Left colon (tissue), 2 donors: ENCODE results near the gene IGSF3. TPM values are rescaled to one million over a fixed set of nuclear protein-coding genes. Genes with fewer than 3 reads are reported as not detected.
"Not testable (repeated sequence)": the region's sequence is repeated elsewhere in the genome, so short reads cannot be mapped to it uniquely, and the experiment has no call there.

Experiments
- ATAC-seq: fragments of 200-7000 bp; cut with Tn5 transposase; one replicate; pipeline ENCODE4 v1.9.1; 2020; ENCODE audit warnings: mild to moderate bottlenecking, moderate library complexity
- DNase-seq, 2 donors: peaks; one replicate each; pipeline ENCODE4 v3.0.0-alpha.2; 2020
- intact Hi-C, 2 donors: fragments of 100-400 bp; cut with DNase I in 1 of 2; cut with micrococcal nuclease in 1 of 2; formaldehyde crosslinking; loops; one replicate each; pipeline versions ENCODE4 v1.11.2 to v1.14.0; 2022; cut with DNase I, micrococcal nuclease
- total RNA-seq, 2 donors: library from RNA; stranded (reverse); fragmentation: NEBNext Ultra II Directional; extraction: Animal tissue kit (Norgen Biotek cat#: 25700); gene quantifications; one replicate each; pipeline ENCODE4 v1.2.1, GENCODE V29; 2021
- donor health status: DM: no; HTN: no; CAD: no.
- donor health status: DM: yes; HTN: yes; CAD: no.

The IGSF3 gene
- total RNA-seq, 2 donors from 2014 or later = 27.5 to 29.8 TPM

DNA sequence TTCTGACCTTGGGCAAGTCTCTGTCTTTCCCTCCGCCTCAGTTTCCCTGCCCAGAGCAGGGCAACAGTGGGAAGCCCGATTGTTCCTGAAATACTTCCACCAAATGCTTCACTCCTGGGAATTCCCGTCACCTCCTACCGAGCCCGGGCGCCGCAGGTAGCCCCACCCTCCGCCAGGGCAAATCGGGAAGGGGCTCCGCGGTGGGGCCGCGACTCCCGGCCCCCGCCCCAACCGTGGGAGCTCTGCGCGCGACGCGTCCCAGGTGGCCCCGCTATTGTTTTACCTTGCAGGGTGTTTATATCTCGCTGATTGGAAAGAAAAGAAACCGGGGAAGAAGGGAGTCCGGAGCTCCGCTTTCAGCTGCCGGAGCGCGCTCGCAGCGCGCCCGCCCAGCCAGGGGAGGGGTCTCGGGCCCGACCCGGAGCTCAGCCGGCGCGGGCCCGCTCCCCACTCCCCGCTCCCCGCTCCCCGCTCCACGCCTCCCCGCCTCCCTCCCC lies 407 bp downstream of the IGSF3 start:
- intact Hi-C loops = no loop called here
- peak in 1 of 2 donors; percentile 34 for DNase-seq

DNA sequence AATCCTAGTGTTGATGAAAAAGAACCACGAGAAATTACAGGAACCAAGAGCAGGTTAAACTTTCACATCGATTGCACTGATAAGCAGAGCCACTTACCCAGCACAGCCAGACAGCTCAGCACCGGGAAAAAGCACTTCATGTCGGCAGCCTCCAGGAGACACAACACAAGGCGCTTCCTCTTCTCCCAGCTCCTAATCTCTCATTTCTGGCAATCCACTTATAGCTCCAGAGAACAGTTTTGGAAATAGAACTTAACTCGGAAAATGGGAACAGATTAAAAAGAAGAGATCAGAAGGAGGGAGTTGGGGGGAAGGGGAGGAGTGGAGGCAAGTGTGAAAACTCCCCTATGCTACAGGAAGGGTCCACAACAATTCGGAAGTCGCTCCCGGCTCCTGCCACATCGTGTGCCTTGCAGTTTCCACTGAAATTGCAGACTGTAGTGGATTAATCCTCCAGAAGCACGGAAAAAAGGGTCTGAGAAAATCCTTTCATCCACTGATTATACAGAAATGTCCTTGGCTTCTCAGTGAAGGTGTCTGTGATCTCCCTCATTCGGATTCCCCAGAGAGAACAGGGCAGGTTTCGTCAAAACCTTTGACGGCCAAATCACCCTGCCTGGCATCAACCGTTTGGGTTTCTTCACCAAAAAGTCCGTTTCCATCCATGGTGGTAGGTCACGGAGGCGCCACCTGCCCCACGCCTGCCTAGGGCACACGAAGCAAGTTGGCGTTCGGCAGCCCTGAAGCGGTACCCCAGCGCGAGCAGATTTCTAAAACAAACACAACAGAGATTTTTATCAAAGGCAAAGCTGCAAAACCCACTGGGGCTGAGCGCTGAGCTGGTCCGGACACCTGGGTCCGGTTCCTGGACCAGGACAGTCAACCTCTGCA lies 1.1 kb downstream of the IGSF3 start:
- ATAC-seq = peak; percentile 37
- peak in 1 of 2 donors; percentile 31 for DNase-seq
- intact Hi-C loops = no loop called here

More for the DNA sequence above, 407 bp downstream of the IGSF3 start:
- ATAC-seq = peak; percentile 14

GRCh38 chr1:116664978-116665371 lies 2.6 kb downstream of the IGSF3 start:
- no peak for DNase-seq
- intact Hi-C loops = no loop called here
- ATAC-seq = peak; percentile 72

DNA sequence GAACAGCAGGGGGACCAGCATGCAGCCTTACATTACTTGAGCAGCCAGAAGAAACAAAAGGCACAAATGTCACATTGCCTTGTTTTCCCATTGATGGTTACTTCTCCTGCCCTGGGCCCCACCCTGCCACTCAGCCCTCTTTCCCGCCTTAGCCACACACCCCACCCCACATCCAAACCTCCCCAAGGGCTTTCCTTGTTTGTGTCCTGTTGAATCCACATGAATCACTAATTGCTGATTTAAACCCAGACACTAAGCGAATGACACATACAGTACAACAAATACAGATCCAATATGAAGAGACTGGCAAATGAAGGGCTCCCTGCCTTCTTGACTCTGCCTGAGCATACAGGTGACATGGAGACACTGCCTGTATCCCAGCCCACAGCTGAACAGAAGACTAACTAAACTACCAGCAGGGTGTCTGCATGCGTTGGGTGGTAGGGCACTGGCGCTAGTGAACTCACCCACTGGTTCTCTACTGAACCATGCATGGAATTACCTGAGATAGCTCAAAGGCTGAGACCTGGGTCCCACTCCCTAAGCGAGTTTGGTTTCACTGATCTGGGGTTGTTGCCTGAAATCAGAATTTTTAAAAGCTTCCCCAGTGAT lies 3.1 kb downstream of the IGSF3 start:
- DNase-seq (no peak), ATAC-seq (peak; percentile 16)
- intact Hi-C loops = no loop called here

DNA sequence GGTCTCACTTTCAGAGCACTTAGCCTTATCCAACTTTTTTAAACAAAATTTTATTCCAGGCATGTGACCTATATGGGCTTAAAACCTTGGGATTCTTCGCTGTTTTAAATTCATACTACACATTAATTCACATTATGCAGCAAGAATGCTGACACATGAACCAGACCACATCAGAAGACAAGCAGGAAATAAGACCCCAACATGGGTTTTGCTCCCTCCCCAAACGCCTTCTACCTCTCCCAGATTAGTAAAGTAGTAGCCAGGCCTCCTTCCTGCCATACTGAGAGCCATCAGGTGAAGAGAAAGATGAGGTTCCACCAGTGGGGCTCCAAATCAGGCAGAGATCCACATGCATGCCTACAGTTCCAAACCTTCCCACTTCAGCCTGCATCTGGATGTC lies 3.7 kb downstream of the IGSF3 start:
- DNase-seq (no peak), ATAC-seq (no peak)
- intact Hi-C loops = no loop called here

DNA sequence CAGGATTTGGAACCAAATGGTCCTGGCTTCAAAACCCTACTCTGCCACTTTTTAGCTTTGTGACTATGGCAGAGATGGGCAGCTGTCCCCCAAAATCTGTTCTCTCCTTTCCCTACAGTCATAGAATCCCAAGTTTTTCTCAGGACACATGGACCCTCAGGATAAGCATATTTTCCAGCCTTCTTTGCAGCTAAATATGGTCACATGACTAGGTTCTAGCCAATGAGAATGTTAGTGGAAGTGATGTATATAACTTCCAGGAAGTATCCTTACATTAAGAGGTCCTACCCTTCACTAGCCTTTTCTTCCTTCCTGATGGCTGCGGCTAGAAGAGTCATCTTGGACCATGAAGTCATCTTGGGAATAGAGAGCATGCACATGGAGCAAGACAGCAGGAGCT lies 5.9 kb downstream of the IGSF3 start:
- DNase-seq (no peak), ATAC-seq (no peak)
- intact Hi-C loops = no loop called here

DNA sequence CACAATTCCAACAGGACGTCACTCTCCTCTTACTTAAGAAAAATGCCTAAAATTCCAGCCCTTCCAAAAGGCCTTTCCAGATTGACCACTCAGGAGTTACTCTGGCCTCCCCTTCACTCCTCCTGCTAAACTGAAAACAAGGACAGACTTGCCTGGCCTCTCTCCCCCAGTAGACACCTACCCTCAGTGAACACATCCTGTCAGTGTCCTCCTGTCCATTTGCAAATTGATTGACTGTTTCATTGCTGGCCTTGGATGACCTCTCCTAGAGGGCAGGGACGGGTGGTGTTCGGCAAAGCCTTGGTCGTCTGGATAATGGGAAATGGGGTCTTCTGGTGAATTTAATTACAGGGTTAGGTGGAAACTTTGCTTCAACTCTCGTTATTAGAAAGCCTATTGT lies 8.9 kb downstream of the IGSF3 start:
- DNase-seq, ATAC-seq, intact Hi-C loops: not testable (repeated sequence)

- ATAC-seq, intact Hi-C loops, DNase-seq: not testable (repeated sequence)
Measured at GRCh38 chr1:116657836-116658235, 9.7 kb downstream of the IGSF3 start.

DNA sequence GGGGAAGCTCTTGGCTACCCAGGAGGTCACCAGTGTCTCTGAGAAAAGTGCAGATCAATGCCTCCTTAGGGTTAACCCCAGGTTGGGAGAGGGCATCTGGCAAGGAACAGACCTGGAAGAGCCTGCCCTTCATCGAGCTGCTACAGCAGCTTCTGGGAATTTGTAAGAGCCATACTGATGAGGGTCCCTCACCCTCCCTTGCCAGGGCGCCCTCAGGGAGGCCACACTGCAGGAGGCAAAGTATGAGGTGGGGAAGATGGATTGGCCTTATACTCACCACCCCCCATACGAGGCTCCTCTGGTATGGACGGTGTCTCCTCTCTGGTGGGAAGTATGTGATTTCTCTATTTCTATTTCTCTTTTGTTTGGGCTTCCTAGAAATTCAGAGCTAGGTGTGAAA lies 13.2 kb downstream of the IGSF3 start:
- no peak for DNase-seq
- intact Hi-C loops = no loop called here
- no peak for ATAC-seq

DNA sequence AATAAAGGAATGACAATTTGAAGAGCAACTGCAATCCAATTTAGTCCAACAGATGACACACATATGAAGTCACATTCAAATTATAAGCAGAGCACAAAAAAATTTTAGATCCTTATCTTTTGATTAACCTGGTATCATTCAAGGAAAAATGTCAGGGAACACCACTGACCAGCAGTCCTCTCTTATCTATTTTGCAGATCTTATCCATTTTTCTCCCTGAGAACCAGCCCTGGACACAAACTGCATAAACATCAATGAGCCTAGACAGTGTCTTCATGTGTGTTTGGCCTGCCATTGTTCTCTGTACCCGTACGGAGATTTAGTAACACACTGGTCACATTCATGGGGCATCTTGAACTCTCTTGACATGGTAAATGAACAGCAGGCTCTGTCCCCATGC lies 14.9 kb downstream of the IGSF3 start:
- intact Hi-C loops, ATAC-seq, DNase-seq: not testable (repeated sequence)

GRCh38 chr1:116650781-116651180 lies 16.8 kb downstream of the IGSF3 start:
- DNase-seq, intact Hi-C loops: not testable (repeated sequence)

GRCh38 chr1:116649041-116649440 lies 18.5 kb downstream of the IGSF3 start:
- ATAC-seq, DNase-seq, intact Hi-C loops: not testable (repeated sequence)

More at GRCh38 chr1:116650781-116651180, 16.8 kb downstream of the IGSF3 start:
- not testable (repeated sequence) for ATAC-seq

DNA sequence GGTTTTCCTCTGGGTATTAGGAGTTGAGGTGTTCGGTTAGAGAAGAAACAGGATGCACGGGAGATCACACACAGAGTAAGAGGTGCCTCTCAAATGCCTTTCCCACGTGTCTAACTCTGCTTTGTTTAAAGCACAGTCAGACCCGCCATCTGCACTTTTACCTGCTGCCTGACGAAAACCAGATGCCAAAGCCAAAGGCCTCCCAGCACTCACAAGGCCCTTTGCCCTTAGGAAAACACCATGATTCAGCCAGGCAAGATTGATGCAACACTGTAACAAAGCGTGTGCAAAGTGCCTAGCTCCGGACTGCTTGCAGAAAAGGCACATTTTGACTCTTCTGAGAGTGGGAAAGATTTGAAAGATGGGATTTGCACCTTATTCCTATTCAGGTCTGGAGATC lies 19.2 kb downstream of the IGSF3 start:
- peak in 1 of 2 donors; percentile 41 for DNase-seq
- intact Hi-C loops = not testable (repeated sequence)
- ATAC-seq = peak; percentile 54

GRCh38 chr1:116647186-116647585 lies 20.3 kb downstream of the IGSF3 start:
- intact Hi-C loops = not testable (repeated sequence)
- DNase-seq (peak; percentile 69 to 83), ATAC-seq (peak; percentile 59)

DNA sequence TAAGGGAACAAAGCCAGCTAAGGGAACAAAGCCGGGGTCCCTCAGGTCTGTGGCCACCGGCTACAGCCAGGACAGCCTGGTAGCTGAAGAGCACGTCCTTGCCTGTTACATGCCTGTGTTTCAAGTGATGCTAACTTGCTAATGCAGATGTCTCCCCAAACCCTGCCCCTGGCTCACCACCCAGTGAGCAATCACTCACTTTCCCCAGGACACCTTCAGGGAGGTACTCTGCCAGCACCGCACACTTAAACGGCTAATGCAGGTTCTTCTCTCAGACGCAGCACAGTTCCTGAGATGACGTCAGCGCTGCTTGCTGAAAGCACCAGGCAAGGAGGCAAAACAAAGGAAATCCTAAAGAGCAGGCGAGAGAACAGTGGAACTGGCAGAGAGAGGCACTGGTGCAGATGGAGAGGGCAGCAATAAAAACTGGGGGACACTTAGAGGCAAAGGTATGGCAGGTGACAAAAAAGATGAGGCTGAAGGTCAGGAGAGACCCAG lies 20.8 kb downstream of the IGSF3 start:
- ATAC-seq = not testable (repeated sequence)

DNA sequence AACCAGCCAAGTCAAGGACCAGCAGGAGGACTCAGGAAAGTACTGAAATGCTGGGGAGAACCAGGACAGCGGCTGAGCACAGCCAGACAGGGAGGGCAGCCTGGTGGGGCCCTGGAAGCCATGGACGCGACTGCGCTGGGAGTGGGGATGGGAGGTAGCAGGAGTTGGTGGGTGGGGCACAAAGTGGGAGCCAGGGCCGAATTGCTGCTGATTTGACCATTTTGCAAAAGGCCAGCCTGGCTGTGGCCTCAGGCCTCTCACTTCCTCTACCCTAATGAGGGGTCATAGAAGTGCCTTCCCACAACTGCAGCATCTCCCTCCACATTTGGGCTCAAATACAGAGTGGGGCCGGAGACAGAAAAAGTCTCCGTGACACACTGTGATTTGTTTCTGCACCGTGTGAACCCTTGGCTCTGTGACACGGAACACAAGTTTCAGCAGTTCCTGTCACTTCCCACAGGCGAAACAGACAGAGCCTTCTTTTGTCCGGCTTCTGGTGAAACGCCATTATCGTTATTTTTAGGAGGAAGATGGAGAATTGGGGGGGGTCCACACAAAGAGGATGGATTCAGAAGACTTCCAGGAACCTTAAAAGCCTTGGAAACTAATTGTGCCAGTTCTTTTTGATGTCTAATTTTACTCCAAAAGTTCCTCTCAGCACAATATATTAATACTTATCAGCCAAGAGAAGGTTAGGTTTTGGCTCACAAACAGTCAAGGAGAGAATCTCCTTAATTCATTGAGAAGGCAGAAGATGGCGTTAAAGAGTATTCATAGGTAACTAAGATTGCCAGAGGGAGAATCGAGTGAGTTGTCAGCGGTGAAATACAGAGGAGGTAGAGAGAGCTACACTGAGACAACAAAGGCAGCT lies 21.5 kb downstream of the IGSF3 start:
- DNase-seq, ATAC-seq, intact Hi-C loops: not testable (repeated sequence)

More for the DNA sequence above, 20.8 kb downstream of the IGSF3 start:
- intact Hi-C loops = not testable (repeated sequence)
- DNase-seq = peak in 1 of 2 donors; percentile 38

DNA sequence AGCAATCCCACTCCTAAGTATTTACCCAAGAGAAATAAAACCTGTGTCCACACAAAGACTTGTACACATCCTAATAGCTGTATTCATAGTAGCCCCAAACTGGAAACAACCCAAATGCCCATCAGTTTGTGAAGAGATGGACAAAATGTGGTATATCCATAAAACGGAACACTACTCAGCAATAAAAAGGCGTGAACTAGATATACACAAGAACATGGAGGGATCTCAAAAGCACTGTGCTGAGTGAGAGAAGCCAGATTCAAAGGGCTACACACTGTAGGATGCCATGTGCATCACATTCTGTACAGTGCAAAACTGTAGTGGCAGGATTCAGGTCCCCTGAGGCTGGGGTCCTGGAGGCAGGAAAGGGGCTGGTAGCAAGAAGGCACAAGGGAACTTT lies 22.5 kb downstream of the IGSF3 start:
- not testable (repeated sequence) for ATAC-seq

GRCh38 chr1:116644096-116644495 lies 23.4 kb downstream of the IGSF3 start:
- intact Hi-C loops, DNase-seq, ATAC-seq: not testable (repeated sequence)

More for the DNA sequence above, 22.5 kb downstream of the IGSF3 start:
- DNase-seq, intact Hi-C loops: not testable (repeated sequence)
